ENCODE data around the gene NGEF.

GRCh38 chr2:233041722-233042323 is 28.8 kb upstream of the NGEF start:
- TF ChIP-seq CTCF (conservative IDR thresholded peaks at IDR 0.05; ENCODE audit: low read depth, low read length) (no peak), EZH2phosphoT487 (IDR thresholded peaks at IDR 0.05; ENCODE audit: borderline replicate concordance, low read length) (no peak)
